Mesendoderm (in vitro differentiated cells): ENCODE measurements around the gene CYB5R4.
A peak's percentile ranks its signal among the peaks of the same experiment; 100 is the strongest.
"Not testable (repeated sequence)": the region's sequence is repeated elsewhere in the genome, so short reads cannot be mapped to it uniquely, and the experiment has no call there.

Source experiments
- DNase-seq: peaks from one replicate; pipeline ENCODE4 v3.0.0; 2013
- H2AK5ac ChIP-seq: 2 replicates; pipeline ENCODE4 v1.6.1; 2013; ENCODE audit warnings: low read length, inconsistent platforms
- H2BK120ac ChIP-seq: 2 replicates; pipeline ENCODE4 v1.6.1; 2013; ENCODE audit warnings: low read depth, mild to moderate bottlenecking, low read length, moderate library complexity, mixed read lengths
- H2BK15ac ChIP-seq: replicated peaks from 2 replicates; pipeline ENCODE4 v1.6.1; 2013; ENCODE audit warnings: low read depth, mild to moderate bottlenecking, moderate library complexity
- H2BK5ac ChIP-seq: 2 replicates; pipeline ENCODE4 v1.6.1; 2013; ENCODE audit warnings: low read length, inconsistent platforms
- H3K18ac ChIP-seq: 2 replicates; pipeline ENCODE4 v1.6.1; 2013; ENCODE audit warnings: mild to moderate bottlenecking, low read length, mixed read lengths
- H3K23ac ChIP-seq: one replicate; pipeline ENCODE4 v1.6.1; 2013; ENCODE audit warnings: low read length
- H3K27ac ChIP-seq: 2 replicates; pipeline ENCODE4 v1.5.1; 2013; ENCODE audit warnings: low read depth, mild to moderate bottlenecking, inconsistent platforms, low read length, moderate library complexity
- H3K27me3 ChIP-seq: 2 replicates; pipeline ENCODE4 v1.6.1; 2013; ENCODE audit warnings: low read length, control low read depth, mild to moderate bottlenecking, inconsistent platforms; ENCODE audit not compliant: insufficient read depth, poor library complexity
- H3K36me3 ChIP-seq: 2 replicates; pipeline ENCODE4 v1.6.1; 2013; ENCODE audit warnings: low read length, inconsistent platforms; ENCODE audit not compliant: control insufficient read depth, insufficient read depth
- H3K4ac ChIP-seq: one replicate; pipeline ENCODE4 v1.6.1; 2013; ENCODE audit warnings: low read depth, mild to moderate bottlenecking, low read length, moderate library complexity
- H3K4me1 ChIP-seq: 2 replicates; pipeline ENCODE4 v1.6.1; 2013; ENCODE audit warnings: low read depth, low read length, inconsistent platforms; ENCODE audit not compliant: control insufficient read depth
- H3K4me2 ChIP-seq: 2 replicates; pipeline ENCODE4 v1.6.1; 2013; ENCODE audit warnings: low read length
- H3K4me3 ChIP-seq: 2 replicates; pipeline ENCODE4 v1.5.1; 2013; ENCODE audit warnings: mild to moderate bottlenecking, low read length
- H3K56ac ChIP-seq: one replicate; pipeline ENCODE4 v1.6.1; 2013; ENCODE audit warnings: low read length
- H3K79me1 ChIP-seq: 2 replicates; pipeline ENCODE4 v1.6.1; 2013; ENCODE audit warnings: low read length, inconsistent platforms
- H3K79me2 ChIP-seq: 2 replicates; pipeline ENCODE4 v1.6.1; 2013; ENCODE audit warnings: mild to moderate bottlenecking, low read length; ENCODE audit not compliant: control insufficient read depth, insufficient read depth
- H3K9ac ChIP-seq: 2 replicates; pipeline ENCODE4 v1.6.1; 2013; ENCODE audit warnings: low read length, inconsistent platforms
- H4K5ac ChIP-seq: one replicate; pipeline ENCODE4 v1.6.1; 2013; ENCODE audit warnings: low read length
- H4K8ac ChIP-seq: one replicate; pipeline ENCODE4 v1.6.1; 2013; ENCODE audit warnings: low read depth, mild to moderate bottlenecking, control low read depth, low read length, moderate library complexity
- WGBS: extraction: QIAGEN DNeasy Blood & Tissue Kit; methylation state at CpG from one replicate; pipeline ENCODE4 v1.1.7; 2013; ENCODE audit warnings: low lambda C conversion rate, missing lambda C conversion rate; ENCODE audit not compliant: insufficient coverage; ENCODE audit errors: extremely low coverage; 5-methylcytosine and 5-hydroxymethylcytosine counted together

The CYB5R4 gene

DNA sequence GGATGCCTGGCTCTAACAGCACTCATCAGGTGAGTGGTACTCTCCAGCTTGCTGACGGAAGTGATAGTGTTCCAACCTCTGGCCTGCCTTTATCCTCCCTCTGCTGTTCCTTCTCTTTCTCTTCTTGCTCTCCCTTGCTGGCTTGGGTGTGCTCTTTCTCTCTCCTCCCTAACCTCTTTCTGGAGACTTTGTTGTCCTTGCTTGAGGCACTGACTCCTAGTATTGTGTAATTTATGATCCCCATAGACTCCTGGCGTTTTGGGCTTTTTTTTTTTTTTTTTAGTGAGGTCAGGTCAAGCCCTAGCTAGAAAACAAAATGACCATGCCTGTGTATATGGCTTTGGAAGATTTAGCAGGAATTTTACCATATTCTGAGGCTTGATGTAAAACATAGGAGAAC is 89.4 kb downstream of the CYB5R4 start:
- H3K27me3 ChIP-seq: no peaks in the 10 kb centered on the region
- no peak overlapping the region for H4K5ac ChIP-seq
- no peak overlapping the region for H3K9ac ChIP-seq
- WGBS: no CpG with 5 or more reads among the region's 2 CpGs
- H2BK5ac ChIP-seq: no peak overlapping the region
- no peak overlapping the region for H3K18ac ChIP-seq
- H3K36me3 ChIP-seq: no peaks in the 10 kb centered on the region
- H3K56ac ChIP-seq: no peak overlapping the region
- no peak overlapping the region for H2BK120ac ChIP-seq
- H3K4ac ChIP-seq: no peak overlapping the region
- H3K4me2 ChIP-seq: no peak overlapping the region
- H2BK15ac ChIP-seq: no peak overlapping the region
- H3K79me2 ChIP-seq: no peaks in the 10 kb centered on the region
- no peak overlapping the region for H3K23ac ChIP-seq
- H2AK5ac ChIP-seq: no peak overlapping the region
- no peak overlapping the region for H4K8ac ChIP-seq
- no peak overlapping the region for H3K27ac ChIP-seq
- no peak overlapping the region for H3K4me3 ChIP-seq
- no peaks in the 10 kb centered on the region for H3K79me1 ChIP-seq
- no peaks in the 10 kb centered on the region for H3K4me1 ChIP-seq
- DNase-seq: no peak

GRCh38 chr6:83951423-83951822 is 91.9 kb downstream of the CYB5R4 start:
- H3K9ac ChIP-seq, H3K4ac ChIP-seq, H2AK5ac ChIP-seq, H3K4me2 ChIP-seq, H3K27me3 ChIP-seq, H3K23ac ChIP-seq, H2BK15ac ChIP-seq, H3K79me1 ChIP-seq, H3K79me2 ChIP-seq, H3K56ac ChIP-seq, H3K36me3 ChIP-seq, H3K4me1 ChIP-seq, DNase-seq, H3K4me3 ChIP-seq, H3K18ac ChIP-seq, H2BK5ac ChIP-seq, H3K27ac ChIP-seq, H4K5ac ChIP-seq, H2BK120ac ChIP-seq, H4K8ac ChIP-seq: not testable (repeated sequence)
- no CpG with 5 or more reads among the region's 2 CpGs for WGBS

- peak; percentile 14 for DNase-seq
- H3K18ac ChIP-seq: no peak overlapping the region
- no peaks in the 10 kb centered on the region for H3K79me1 ChIP-seq
- no peaks in the 10 kb centered on the region for H3K4me1 ChIP-seq
- H3K56ac ChIP-seq: no peak overlapping the region
- H2BK120ac ChIP-seq: no peak overlapping the region
- H4K8ac ChIP-seq: no peak overlapping the region
- H4K5ac ChIP-seq: no peak overlapping the region
- H3K4me2 ChIP-seq: no peak overlapping the region
- H3K27me3 ChIP-seq: no peaks in the 10 kb centered on the region
- H3K4ac ChIP-seq: no peak overlapping the region
- no peak overlapping the region for H3K9ac ChIP-seq
- H3K23ac ChIP-seq: no peak overlapping the region
- no peak overlapping the region for H3K27ac ChIP-seq
- no peak overlapping the region for H2AK5ac ChIP-seq
- H2BK5ac ChIP-seq: no peak overlapping the region
- no CpG with 5 or more reads among the region's 3 CpGs for WGBS
- H2BK15ac ChIP-seq: no peak overlapping the region
- H3K36me3 ChIP-seq: no peaks in the 10 kb centered on the region
- no peaks in the 10 kb centered on the region for H3K79me2 ChIP-seq
- H3K4me3 ChIP-seq: no peak overlapping the region
These were observed 93.3 kb downstream of the CYB5R4 start for GRCh38 chr6:83952830-83953229.

DNA sequence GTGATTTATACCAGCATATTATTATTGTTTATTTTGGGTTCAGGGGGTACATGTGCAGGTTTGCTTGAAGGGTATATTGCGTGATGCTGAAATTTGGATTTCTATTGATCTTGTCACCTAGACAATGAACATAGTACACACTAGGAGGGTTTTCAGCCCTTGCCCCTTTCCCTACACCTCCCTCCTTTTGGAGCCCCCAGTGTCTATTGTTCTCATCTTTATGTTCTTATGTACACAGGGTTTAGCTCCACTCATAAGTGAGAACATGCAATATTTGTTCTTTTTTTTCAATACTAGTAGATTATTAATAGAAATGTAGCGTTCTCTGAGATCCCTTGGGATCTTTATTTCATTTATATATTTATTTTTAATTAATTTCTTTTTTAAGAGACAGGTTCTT is 94.9 kb downstream of the CYB5R4 start:
- H3K79me2 ChIP-seq: no peaks in the 10 kb centered on the region
- H3K27me3 ChIP-seq: no peaks in the 10 kb centered on the region
- H3K36me3 ChIP-seq: no peaks in the 10 kb centered on the region
- no peak overlapping the region for H2AK5ac ChIP-seq
- no peak overlapping the region for H3K23ac ChIP-seq
- H2BK120ac ChIP-seq: no peak overlapping the region
- H3K9ac ChIP-seq: no peak overlapping the region
- H3K18ac ChIP-seq: no peak overlapping the region
- no peaks in the 10 kb centered on the region for H3K4me1 ChIP-seq
- no peaks in the 10 kb centered on the region for H3K79me1 ChIP-seq
- no CpG with 5 or more reads among the region's 2 CpGs for WGBS
- H4K5ac ChIP-seq: no peak overlapping the region
- no peak overlapping the region for H3K27ac ChIP-seq
- no peak overlapping the region for H2BK5ac ChIP-seq
- DNase-seq: no peak
- no peak overlapping the region for H2BK15ac ChIP-seq
- H4K8ac ChIP-seq: no peak overlapping the region
- no peak overlapping the region for H3K4me2 ChIP-seq
- no peak overlapping the region for H3K56ac ChIP-seq
- H3K4me3 ChIP-seq: no peak overlapping the region
- no peak overlapping the region for H3K4ac ChIP-seq

GRCh38 chr6:83958241-83958685 is 98.8 kb downstream of the CYB5R4 start:
- no peak overlapping the region for H3K27ac ChIP-seq
- no CpG with 5 or more reads among the region's 3 CpGs for WGBS
- H4K8ac ChIP-seq: no peak overlapping the region
- H3K4me3 ChIP-seq: no peak overlapping the region
- no peak overlapping the region for H3K4ac ChIP-seq
- no peak overlapping the region for H3K18ac ChIP-seq
- no peak overlapping the region for H2BK15ac ChIP-seq
- H3K23ac ChIP-seq: no peak overlapping the region
- no peak overlapping the region for H3K4me2 ChIP-seq
- no peak overlapping the region for H2BK5ac ChIP-seq
- H3K9ac ChIP-seq: no peak overlapping the region
- no peak for DNase-seq
- no peak overlapping the region for H2AK5ac ChIP-seq
- H3K56ac ChIP-seq: no peak overlapping the region
- H3K79me1 ChIP-seq: no peaks in the 10 kb centered on the region
- no peak overlapping the region for H2BK120ac ChIP-seq
- H3K27me3 ChIP-seq: no peaks in the 10 kb centered on the region
- H3K36me3 ChIP-seq: no peaks in the 10 kb centered on the region
- no peaks in the 10 kb centered on the region for H3K79me2 ChIP-seq
- H3K4me1 ChIP-seq: no peaks in the 10 kb centered on the region
- H4K5ac ChIP-seq: no peak overlapping the region

DNA sequence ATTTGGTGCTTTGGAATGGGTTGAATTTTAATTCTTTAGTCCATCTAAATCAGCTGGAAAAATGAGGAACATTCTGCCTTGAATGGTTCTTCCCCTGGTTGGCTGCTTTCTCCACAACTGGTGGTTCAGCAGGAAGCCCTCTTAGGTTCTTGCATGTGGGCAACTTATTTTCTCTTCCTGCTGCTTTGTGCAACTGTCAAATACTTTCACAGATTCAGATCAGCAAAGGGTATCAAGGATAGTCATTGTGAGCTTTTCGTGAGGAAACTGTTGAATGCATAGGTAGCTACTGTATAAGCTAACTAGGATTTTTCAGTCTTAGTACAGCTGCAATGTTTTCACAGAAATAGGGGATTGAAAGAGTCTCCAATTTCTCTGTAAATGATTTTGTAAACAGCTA is 101.2 kb downstream of the CYB5R4 start:
- no peak overlapping the region for H3K4me2 ChIP-seq
- no peak overlapping the region for H3K18ac ChIP-seq
- no peak overlapping the region for H3K9ac ChIP-seq
- no peak overlapping the region for H3K27ac ChIP-seq
- H2AK5ac ChIP-seq: no peak overlapping the region
- H3K27me3 ChIP-seq: no peaks in the 10 kb centered on the region
- H2BK5ac ChIP-seq: no peak overlapping the region
- DNase-seq: no peak
- H3K4ac ChIP-seq: no peak overlapping the region
- H3K23ac ChIP-seq: no peak overlapping the region
- H3K4me1 ChIP-seq: no peaks in the 10 kb centered on the region
- no peak overlapping the region for H3K56ac ChIP-seq
- H3K36me3 ChIP-seq: peaks cover 1% of the 10 kb centered on the region
- H3K4me3 ChIP-seq: no peak overlapping the region
- H3K79me1 ChIP-seq: no peaks in the 10 kb centered on the region
- no peak overlapping the region for H2BK120ac ChIP-seq
- no peak overlapping the region for H4K8ac ChIP-seq
- no CpG with 5 or more reads among the region's 1 CpG for WGBS
- H3K79me2 ChIP-seq: no peaks in the 10 kb centered on the region
- H4K5ac ChIP-seq: no peak overlapping the region
- H2BK15ac ChIP-seq: no peak overlapping the region
